Measurements from ENCODE around the gene TUBB4B. TPM values are rescaled to one million over a fixed set of nuclear protein-coding genes. Genes with fewer than 3 reads are reported as not detected.

TUBB4B gene
- total RNA-seq, 4 donors from 2014 or later, result 181 to 757 (median 487) TPM

- H3K36me3 ChIP-seq, result no peaks in the 10 kb centered on the region
- no peak overlapping the region for H3K27ac ChIP-seq
- no peak overlapping the region for H3K4me3 ChIP-seq (replicated peaks in 1 of 3)
- DNase-seq, result peak; percentile 54 to 58
- H3K27me3 ChIP-seq, result no peaks in the 10 kb centered on the region
- intact Hi-C loops (cut with DNase I), result no loop called here
- H3K9me3 ChIP-seq, result no peaks in the 10 kb centered on the region
- no peaks in the 10 kb centered on the region for H3K4me1 ChIP-seq
- 55 to 66% methylated on average over 14 of the region's 14 CpGs for WGBS, 2 donors
- TF ChIP-seq CTCF (IDR thresholded peaks at IDR 0.05), result peak in 5 of 6 experiments; percentile 19 to 48 (median 44)
- TF ChIP-seq POLR2A (IDR thresholded peaks at IDR 0.05), result no peak
Observed at GRCh38 chr9:137286975-137287383, 45.9 kb downstream of the TUBB4B start.

- Histone ChIP-seq H3K4me3 (replicated peaks in 1 of 3) (no peak overlapping the region), H3K27me3 (no peaks in the 10 kb centered on the region), H3K36me3 (no peaks in the 10 kb centered on the region), H3K9me3 (no peaks in the 10 kb centered on the region), H3K4me1 (peaks cover 0 to 22% of the 10 kb centered on the region in 2 donors), H3K27ac (no peak overlapping the region)
- no peak for TF ChIP-seq CTCF (IDR thresholded peaks at IDR 0.05)
- no peak for TF ChIP-seq POLR2A (IDR thresholded peaks at IDR 0.05)
- WGBS, 2 donors, result 76 to 77% methylated on average over 15 of the region's 15 CpGs
- intact Hi-C loops (cut with DNase I), result no loop called here
- no peak for DNase-seq
Observed at GRCh38 chr9:137293094-137293481, 52.0 kb downstream of the TUBB4B start.

Other genes with a start within 250 kb of the TUBB4B start
- gene PAXX, start 248.9 kb upstream of the TUBB4B start, total RNA-seq, result 100 to 1,000 TPM in 1 of 4 donors, 10 to 100 TPM in 3; 29.8 to 109 (median 50.7) TPM
- gene CLIC3, start 244.7 kb upstream of the TUBB4B start, total RNA-seq, result 100 to 1,000 TPM in 3 of 4 donors, 10 to 100 TPM in 1; 97.7 to 301 (median 268) TPM
- gene ABCA2, start 213.1 kb upstream of the TUBB4B start, total RNA-seq, result 10 to 100 TPM; 36.8 to 59.7 (median 50.2) TPM
- gene FUT7, start 209.2 kb upstream of the TUBB4B start, total RNA-seq, result not detected
- gene NPDC1, start 195.1 kb upstream of the TUBB4B start, total RNA-seq, result 10 to 100 TPM; 23.3 to 65.9 (median 35.4) TPM
- gene ENTPD2, start 187.2 kb upstream of the TUBB4B start, total RNA-seq, result under 1 TPM in 2 of 4 donors, not detected in 2; 0.22 to 0.49 TPM
- 1 to 10 TPM in 1 of 4 donors, under 1 TPM in 3; 0.27 to 1.0 (median 0.72) TPM for gene SAPCD2, start 170.7 kb upstream of the TUBB4B start, total RNA-seq
- 10 to 100 TPM in 2 of 4 donors, 1 to 10 TPM in 2; 9.3 to 15.7 (median 12.4) TPM for gene UAP1L1, start 163.8 kb upstream of the TUBB4B start, total RNA-seq
- 10 to 100 TPM; 48.2 to 73.8 (median 67.2) TPM for gene MAN1B1, start 154.3 kb upstream of the TUBB4B start, total RNA-seq
- gene DPP7, start 126.6 kb upstream of the TUBB4B start, total RNA-seq, result 100 to 1,000 TPM; 120 to 209 (median 157) TPM
- gene GRIN1, start 102.1 kb upstream of the TUBB4B start, total RNA-seq, result not detected
- not detected for gene LRRC26, start 71.2 kb upstream of the TUBB4B start, total RNA-seq
- gene TMEM210, start 69.2 kb upstream of the TUBB4B start, total RNA-seq, result not detected
- 10 to 100 TPM; 25.6 to 34.1 (median 31.8) TPM for gene ANAPC2, start 52.7 kb upstream of the TUBB4B start, total RNA-seq
- gene SSNA1, start 52.6 kb upstream of the TUBB4B start, total RNA-seq, result 10 to 100 TPM; 42.0 to 97.5 (median 62.8) TPM
- gene TPRN, start 40.5 kb upstream of the TUBB4B start, total RNA-seq, result 10 to 100 TPM in 2 of 4 donors, 1 to 10 TPM in 2; 6.5 to 13.5 (median 9.9) TPM
- gene TMEM203, start 35.6 kb upstream of the TUBB4B start, total RNA-seq, result 10 to 100 TPM; 29.7 to 47.3 (median 38.4) TPM
- 10 to 100 TPM in 3 of 4 donors, 1 to 10 TPM in 1; 9.0 to 16.6 (median 15.4) TPM for gene NDOR1, start 35.6 kb upstream of the TUBB4B start, total RNA-seq
- gene RNF208, start 19.0 kb upstream of the TUBB4B start, total RNA-seq, result 1 to 10 TPM; 2.3 to 4.5 (median 3.8) TPM
- gene CYSRT1, start 16.1 kb upstream of the TUBB4B start, total RNA-seq, result 1 to 10 TPM in 2 of 4 donors, under 1 TPM in 1, not detected in 1; 0.94 to 2.3 (median 1.3) TPM
- gene RNF224, start 13.8 kb upstream of the TUBB4B start, total RNA-seq, result under 1 TPM in 2 of 4 donors, not detected in 2; 0.33 to 0.81 TPM
- gene SLC34A3, start 10.4 kb upstream of the TUBB4B start, total RNA-seq, result under 1 TPM in 1 of 4 donors, not detected in 3; 0.33 TPM
- not detected for gene STPG3, start 10.0 kb downstream of the TUBB4B start, total RNA-seq
- 10 to 100 TPM; 29.8 to 39.1 (median 32.4) TPM for gene NELFB, start 14.0 kb downstream of the TUBB4B start, total RNA-seq
- gene TOR4A, start 36.4 kb downstream of the TUBB4B start, total RNA-seq, result 10 to 100 TPM; 10.8 to 14.7 (median 12.0) TPM
- gene NRARP, start 61.0 kb downstream of the TUBB4B start, total RNA-seq, result 10 to 100 TPM in 1 of 4 donors, 1 to 10 TPM in 3; 1.8 to 10.2 (median 6.8) TPM
- 10 to 100 TPM; 13.0 to 32.0 (median 26.6) TPM for gene EXD3, start 181.9 kb downstream of the TUBB4B start, total RNA-seq
- gene NOXA1, start 182.1 kb downstream of the TUBB4B start, total RNA-seq, result 10 to 100 TPM in 2 of 4 donors, 1 to 10 TPM in 2; 5.4 to 16.6 (median 10.0) TPM
- under 1 TPM in 2 of 4 donors, not detected in 2; 0.29 to 0.78 TPM for gene ENTPD8, start 200.1 kb downstream of the TUBB4B start, total RNA-seq
- 10 to 100 TPM; 50.1 to 58.5 (median 54.2) TPM for gene NSMF, start 218.0 kb downstream of the TUBB4B start, total RNA-seq

Measured in thyroid gland (tissue), 4 donors.